Activated CD4-positive, CD25-positive, alpha-beta regulatory T cell (primary cell): ENCODE results near the gene PCP4.
"Not testable (repeated sequence)": the region's sequence is repeated elsewhere in the genome, so short reads cannot be mapped to it uniquely, and the experiment has no call there.

Experiments used
- DNase-seq, 4 experiments: peaks; one replicate each; lab custom pipeline; 2025; lab: John Stamatoyannopoulos, UW

PCP4 gene

DNA sequence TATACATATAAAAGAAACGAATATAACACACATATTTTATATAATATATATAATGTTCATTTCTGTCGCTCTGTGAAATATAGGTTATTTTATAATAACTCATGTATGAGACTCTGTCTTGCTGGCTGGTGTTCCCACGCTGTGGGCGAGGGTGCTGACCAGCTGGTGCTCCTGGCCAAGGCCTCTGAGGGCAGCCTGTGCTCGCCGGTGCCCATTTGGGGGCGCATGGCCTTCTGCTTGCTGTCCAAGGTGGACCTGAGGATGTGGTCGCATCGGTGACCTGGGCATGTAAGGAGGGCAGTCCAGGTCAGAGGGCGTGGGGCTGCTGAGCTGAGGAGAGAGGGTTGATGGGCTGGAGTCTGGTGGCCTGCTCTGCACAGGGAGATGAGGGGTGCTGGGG, 1.1 kb upstream of the PCP4 start:
- no peak for DNase-seq

DNA sequence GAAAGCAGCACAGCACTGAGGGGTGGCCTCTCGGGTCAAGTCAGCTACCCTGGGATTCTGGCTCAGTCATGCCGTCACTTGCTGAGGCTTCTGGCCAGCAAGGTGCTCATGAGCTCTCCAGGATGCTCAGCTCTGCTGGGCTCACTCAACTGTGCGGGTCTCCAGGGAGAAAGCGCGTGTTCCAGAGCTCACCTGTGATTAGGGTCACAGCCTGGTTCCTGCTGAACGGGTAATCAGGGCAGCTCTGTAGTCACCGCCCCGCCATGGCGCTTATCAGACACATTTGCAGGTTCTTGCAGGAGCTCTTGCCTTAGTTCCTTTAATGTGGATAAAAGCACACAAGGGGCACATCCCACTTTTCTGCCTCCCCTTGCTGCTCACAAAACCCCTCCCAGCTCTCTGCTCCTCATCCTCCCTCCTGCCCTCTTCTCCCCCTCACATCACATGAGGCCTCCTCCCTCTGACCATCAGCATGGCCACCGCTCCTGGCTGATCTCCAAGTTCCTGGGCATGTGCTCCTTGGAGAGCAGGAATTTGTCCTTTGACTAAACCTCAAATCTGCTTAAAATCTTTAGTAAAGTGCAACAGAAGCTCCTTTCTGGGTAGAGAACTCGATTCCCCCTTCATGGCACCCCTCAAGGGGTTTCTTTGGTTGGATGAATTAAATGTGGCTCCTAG, 2.0 kb downstream of the PCP4 start:
- DNase-seq, result no peak

DNA sequence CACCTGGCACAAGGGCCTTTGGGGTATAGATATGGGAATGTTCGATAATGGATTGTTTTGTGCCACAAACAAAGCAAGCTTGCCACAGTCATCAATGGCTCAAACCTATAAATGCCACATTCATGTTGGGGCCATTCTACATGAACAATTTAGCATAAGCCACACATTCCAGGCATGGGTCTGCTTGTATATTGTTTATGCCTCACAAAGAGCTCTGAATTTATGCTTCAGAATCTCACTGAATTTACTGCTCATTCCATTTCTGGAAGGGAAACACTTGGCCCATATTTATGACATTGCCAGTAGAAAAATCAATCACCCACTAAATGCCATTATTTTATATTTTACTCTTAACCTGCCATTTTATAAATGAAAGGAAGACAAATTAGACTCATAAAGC, 6.4 kb downstream of the PCP4 start:
- DNase-seq, result no peak

DNA sequence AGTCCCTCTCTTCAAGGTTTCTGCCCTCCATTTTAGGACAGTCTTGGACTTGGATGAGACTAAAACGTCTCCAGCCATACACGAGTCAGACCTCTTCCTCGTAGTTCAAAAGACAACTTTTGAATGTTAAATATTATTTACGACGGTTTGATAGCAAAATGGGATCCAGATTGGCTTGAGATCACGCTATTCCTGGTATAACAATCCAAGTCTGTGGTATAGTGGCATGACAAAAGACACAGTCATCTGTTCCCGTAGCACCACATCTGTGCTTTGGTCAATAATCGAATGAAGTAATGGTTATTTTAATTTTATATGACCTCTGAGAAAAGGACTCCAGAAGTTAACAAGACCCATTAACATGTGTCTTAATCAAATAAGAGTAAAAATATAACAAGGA, 7.0 kb downstream of the PCP4 start:
- no peak for DNase-seq

DNA sequence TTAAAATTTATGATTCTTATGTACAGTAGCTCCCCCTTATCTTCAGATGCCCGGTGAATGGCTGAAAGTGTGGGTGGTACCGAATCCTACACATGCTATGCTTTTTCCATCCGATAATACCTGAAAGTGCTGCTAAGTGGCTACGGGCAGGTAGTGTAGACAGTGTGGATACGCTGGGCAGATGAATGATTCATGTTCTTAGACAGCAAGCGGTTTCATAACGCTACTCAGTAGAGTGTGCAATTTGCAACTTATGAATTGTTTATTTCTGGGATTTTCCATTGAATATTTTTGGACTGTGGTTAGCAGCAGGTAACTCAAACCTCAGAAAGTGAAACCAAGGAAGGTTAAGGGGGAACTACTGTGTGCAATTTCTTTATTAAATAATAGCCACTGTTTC, 7.5 kb downstream of the PCP4 start:
- no peak for DNase-seq

DNA sequence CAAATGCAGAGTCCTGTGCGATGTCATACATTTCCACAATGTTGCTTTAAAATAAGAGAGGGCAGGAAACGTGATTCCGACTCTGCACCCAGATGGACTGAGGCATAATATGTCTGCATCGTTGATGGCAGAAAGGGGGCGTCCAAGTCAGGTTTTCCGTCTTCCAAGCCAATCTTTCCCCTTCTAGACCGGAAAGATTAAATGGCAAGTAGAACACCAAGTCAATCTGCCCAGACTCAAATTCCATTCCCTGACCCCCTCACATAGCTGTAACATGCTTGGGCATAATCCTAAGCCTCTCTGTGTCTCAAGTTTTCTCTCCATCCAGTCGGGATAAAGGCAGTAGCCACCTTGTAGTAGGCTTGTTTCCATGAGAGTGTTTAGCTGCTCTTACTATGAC, 14.4 kb downstream of the PCP4 start:
- no peak for DNase-seq

DNA sequence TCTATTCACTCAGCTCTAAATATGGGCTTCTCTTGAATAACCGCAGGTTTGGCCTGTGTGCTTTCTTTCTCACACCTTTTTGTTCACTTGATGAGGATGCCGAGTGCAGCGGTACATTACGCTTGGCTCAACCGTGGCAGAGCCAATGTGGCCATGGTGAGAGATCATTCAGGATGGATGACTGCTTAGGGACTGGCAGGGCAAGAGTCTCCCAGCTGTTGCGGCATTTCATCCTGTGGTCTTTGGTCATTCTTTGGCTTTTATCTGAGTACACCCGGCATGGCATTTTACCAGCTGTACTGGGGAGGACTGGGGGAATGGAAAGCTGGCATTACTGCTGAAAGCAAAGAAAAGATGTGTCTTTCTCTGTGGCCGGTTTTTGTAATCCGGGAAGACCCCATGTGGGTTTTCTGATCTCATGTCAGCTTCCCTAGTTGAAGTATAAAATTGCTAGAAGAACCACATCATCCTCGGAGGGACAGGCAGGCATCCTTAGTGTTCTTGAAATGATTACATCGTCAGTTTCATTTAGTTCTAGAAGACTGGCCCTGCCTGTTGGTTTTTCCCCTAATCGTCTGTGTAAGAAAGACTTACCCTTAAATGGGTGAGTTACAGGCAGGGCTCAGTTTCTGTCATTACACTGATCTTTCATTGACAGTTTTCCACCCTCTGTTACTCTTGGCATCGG, 15.1 kb downstream of the PCP4 start:
- DNase-seq, result no peak

DNA sequence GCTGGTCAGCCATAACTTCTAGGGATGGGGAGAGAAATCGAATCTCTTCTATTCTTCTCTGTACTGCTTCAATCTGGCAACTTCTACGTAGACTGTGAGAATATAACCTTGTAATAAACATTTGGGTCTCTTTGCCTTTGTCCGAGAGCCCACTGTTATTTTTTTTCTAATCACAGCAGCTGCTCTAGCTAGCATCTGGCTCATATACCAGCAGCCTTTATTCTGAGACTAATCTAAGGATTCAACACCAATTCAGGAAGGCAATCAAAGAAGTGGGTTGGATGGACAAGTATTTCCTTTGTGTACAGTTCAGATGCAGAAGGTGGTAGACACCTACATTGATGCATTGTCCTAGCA, 15.6 kb downstream of the PCP4 start:
- no peak for DNase-seq

DNA sequence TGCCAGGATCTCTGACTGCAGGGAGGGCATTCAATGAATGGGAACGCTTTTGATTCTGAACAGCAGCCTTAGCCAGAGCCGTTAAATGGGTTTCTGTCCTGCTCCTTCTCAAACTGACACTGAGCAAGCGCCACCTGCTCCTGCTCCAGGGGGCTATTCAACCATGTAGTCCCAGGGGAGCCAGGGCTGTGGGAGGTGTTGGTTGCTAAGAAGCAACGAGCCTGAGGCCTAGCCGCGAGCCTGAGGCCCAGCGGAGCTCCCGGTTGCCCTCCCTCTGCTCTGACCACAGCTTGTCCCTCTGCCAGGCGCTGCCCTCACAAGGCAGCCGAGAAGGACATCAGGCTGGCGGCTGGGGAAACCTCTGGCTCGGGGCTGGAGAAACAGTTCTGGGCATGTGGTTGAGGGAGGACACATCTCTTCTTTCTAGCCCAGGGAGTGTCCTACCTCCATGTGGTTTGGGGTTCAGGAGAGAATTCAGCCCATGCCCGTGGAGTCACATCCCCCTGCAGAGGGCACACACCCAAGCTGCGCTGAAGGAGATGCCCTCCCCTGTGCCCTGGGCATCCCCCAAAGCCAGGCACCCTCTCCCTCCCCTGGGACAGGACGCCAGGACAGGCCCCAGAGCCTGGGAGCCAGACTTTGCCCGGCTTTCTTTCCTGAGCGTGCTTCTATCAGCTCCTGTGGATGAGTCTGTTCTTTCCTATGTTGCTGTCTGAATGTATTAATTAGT, 18.0 kb downstream of the PCP4 start:
- no peak for DNase-seq

DNA sequence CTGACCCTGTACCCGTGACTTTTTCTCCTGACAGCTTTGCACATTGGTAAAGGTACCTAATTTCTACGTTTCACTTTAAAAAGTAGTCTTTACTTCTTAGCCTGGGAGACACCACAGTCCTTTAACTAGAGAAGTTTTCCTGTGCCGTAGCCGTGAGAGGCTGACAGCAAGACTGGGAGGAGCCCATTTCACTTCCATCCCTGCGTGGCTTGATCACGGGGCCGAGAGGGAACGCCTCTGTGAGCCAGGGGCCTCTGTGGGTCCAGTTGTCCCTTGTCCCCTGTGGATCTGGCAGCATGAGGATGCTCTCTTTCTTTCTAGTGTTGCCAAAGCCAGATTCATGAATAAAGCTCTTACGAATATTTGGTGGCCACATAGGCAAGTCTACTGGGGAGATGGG, 21.6 kb downstream of the PCP4 start:
- no peak for DNase-seq

DNA sequence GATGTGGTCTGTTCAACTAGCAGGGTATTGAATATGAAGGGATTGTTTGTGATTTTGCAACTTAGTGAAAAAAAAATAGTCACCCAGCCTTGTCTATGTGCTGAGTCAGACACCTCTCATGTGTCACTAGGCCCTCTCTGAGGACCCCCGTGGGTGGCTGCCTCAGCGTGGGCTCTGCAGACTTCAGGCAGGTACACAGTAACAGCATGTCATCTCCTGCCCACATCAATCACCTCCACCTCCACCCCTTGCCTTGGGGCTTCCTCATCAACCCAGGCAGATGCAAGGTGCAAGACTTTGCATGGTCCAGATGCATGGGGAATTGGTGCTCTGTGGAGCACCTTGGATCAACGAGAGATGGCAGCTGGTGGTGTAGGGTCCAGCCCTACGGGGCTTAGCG, 23.9 kb downstream of the PCP4 start:
- DNase-seq, result no peak

DNA sequence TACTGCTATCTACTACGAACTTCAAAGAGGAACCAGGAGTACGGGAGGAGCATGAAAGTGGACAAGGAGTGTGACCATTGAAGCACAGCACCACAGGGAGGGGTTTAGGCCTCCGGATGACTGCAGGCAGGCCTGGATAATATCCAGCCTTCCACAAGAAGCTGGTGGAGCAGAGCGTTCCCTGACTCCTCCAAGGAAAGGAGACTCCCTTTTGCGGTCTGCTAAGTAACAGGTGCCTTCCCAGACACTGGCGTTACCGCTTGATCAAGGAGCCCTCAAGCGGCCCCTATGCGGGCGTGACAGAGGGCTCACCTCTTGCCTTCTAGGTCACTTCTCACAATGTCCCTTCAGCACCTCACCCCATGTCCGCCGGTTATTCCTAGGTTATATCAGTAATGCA, 24.6 kb downstream of the PCP4 start:
- not testable (repeated sequence) for DNase-seq

DNA sequence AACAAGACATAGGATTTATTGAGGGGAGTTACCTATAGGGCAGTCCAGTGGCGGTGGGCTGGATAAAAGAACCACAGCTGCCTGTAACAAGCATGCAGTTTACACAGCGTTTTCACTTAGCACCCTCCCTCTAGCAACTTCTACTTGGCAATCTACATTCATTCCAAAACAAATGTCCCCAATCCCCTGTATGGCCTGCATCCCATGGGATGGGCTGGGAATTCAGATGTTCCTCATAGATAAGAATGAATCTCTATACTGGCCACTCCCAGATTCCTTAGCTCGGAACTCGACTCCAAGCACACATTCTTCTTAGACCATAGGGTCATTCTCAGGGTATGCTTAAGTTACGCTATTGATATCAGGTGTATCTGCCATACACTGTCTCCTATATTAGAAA, 33.3 kb downstream of the PCP4 start:
- DNase-seq, result no peak

DNA sequence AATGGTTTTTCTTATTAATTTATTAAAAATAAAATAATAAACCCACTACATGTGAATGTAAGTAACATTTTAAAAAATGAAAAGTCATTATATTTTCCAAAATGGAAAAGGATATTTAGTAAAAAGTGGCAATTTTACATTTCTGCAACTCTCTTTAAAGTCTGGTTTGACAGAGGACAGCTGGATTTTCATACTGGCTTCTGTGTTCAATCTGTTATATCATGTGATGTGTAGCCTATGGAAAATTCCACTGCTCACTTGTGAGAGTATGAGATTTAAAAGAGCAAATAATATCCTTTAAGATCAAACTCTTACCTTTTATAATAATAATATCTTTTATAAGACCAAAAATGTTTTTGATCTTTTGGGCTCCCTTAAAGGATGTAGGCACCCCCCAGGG, 33.7 kb downstream of the PCP4 start:
- DNase-seq, result no peak

DNA sequence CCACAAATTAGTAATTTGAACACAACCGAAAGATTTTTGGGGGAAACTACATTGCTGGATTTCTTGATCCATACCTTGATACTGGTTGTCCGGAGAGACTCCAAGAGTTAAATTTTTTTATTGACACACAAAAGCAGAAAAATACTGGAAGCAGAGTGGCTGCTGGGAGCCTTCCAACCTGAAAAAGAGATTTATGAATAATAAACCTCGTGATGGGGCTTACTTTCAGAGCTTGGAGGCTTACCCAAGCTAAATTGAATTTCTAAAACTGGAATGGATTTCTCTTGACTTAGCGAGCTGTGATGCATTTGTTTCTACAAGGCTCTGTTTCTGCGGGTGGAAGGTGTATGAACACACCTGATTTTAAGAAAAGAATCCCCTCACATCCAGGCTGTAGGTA, 35.7 kb downstream of the PCP4 start:
- no peak for DNase-seq

DNA sequence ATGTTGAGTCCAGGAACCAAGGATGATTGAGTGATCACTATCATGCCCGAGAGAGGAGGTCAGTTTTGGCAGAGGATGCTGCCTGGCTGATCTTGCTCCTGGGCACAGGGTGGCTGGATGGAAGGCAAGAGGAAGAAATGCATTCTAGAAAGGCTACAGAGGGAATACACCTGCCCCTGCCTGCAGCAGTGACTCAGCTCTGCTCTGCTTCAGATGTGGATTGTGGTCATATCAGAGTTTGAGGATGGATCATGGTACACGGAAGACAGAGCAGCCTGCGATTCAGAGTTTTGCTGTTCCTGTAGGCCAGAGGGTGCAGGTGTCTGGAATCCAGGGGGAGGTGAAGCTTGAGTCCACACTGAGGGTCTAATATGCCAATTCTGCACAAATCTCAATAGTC, 37.2 kb downstream of the PCP4 start:
- no peak for DNase-seq

DNA sequence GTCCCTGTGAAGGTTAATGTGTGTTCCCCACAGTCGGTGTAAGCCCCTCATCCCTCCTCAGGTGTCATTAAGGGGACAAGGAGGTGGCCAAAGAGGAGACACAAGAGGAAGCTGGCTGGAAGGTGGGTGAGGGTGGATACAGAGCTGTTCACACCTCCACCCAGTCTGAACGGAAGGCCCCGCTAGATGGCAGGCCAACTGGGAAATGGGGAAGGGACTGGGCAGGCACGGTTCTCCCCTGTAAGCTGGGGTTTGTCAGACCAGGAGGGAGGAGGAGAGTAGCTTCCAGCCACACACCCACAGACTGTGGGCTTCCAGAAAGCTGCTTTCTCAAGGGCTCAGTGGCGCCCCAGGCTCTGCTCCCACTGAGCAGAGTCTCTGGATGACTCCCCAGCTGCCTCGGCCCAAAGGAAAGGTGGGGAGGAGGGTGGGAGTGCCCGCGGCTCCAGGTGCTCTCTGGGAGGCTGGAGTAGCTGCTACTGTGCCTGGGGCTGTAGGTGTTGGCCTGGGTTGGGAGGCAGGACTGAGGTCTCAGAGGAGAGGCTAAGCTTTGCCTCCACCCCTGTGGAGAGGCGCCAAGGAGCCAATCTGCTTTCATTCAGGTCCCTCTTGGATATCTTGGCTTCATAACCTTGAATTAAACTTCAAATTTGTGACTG, 41.2 kb downstream of the PCP4 start:
- no peak for DNase-seq

DNA sequence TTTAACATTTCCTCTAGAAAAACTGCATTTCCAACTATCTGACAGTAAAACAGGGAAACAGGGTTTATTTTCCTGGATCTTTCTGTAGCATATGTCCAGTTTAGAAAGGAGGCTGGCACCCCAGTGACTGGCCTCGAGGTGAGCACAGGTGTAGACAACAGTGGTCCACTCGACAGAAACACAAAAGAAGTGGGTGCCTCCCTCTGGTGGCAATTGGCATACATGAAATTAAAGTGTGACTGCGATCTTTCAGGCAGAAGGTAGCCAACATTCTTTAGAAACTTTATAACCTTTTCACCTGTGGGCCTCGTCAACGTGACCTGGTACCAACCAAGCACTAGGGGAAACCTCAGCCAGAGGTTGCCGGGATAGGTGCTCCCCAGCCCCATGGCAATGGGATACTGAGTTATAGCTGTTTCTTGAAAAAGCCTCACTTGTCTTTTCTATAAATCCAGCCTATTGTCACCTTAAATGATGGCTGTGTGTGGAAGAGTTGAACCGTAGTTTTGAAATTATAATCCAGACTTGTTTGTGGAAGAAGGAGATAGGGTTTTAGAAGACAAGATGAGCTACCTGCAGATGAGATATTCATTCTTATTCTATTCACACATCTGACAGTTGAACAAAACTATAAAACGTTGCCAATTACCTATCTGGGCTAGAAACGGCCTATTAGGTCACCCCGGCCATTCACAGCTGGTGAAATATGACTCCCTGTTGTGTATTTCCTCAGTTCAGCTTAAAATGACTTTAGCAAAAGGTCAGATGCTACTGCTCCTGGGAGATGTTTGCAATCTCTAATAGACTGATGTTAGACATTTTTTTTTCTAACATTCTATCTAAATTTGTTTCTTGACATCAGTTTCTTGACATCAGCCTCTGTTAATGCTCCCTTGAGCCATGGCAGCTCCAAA, 44.3 kb downstream of the PCP4 start:
- DNase-seq, result no peak

DNA sequence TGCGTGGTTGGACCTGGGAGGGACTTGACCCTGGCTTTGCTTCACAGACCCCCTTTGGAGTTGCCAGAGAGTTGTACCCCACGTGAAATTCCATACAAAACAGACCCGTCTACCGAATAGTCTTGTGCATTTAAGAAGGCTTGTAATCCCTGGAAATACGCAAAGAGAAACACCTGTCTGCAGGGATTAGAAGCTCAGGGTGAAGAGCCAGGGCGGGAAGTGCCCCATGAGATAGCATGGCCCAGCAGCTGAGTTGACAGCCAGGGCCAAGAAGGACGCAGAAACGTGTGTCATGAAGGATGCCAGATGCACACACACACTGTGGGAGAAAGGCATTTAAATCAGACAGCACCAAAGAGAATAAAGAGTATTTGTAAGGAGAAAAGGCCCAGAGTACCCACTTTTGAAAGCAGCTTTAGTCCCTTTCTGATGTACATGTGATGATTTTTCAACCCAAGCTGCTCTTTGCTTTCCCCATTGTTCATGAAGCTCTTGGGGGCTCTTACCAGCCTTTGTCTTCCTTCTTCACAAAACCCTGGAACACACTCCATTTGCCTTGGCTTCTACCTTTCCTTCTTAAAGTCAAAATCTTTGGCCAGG, 46.6 kb downstream of the PCP4 start:
- no peak for DNase-seq

DNA sequence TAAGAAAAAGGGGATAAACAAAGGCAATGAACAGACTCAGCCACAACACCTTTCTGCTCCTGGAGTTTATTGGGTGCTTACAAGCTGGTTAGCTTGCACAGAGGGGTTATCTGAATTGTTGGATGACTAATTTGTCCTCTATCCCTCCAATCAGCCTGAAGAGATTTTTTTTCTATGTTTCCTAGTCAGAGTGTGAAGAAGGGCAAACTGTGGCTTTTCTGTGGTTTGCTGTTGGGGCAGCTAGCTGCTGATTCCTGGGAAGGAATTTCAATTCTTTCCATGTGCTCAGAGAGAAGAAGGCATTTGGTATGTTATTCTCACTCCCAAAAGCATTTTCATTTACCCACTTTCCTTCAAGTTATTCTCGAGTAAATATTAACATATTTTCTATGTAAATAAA, 48.6 kb downstream of the PCP4 start:
- DNase-seq, result no peak

DNA sequence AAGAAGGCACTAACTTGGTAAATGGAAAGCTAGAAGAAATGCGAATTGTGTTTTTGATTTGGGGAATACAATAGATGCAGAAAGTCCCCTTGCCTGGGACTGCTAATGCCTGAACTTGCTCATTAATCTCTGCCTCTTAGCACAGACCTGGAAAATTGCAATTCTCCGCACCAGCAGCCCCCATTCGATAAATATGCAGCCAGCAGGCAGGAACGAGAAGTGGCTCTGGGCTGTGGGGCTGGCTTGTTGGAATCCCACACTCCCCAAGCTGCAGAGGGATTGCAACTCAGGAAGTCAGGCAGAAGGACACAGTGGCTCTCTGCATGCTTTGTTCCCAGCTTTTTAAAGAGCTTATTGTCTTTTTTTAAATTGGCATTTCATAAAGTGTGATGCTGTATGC, 51.3 kb downstream of the PCP4 start:
- no peak for DNase-seq

DNA sequence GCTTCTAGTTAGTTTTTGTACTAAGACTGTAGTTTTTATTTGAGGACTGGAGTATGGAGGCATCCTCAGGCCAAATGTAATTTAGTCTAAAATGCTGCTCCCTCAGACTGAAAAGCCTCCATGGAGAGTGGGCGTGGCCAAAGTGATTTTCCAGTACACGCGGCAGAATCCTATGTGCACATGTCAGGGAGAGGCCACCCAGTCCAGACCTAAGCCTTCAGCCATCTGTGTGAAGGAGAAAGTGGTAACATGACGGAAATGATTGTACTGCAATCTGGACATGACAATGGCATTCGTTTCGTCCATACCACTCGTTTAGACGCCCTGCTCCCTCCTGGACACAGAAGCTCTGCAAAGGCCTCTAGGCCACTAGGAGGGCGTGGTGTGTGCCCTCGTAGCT, 56.2 kb downstream of the PCP4 start:
- no peak for DNase-seq
